ENCODE results near the gene RAB15.

RAB15 gene

DNA sequence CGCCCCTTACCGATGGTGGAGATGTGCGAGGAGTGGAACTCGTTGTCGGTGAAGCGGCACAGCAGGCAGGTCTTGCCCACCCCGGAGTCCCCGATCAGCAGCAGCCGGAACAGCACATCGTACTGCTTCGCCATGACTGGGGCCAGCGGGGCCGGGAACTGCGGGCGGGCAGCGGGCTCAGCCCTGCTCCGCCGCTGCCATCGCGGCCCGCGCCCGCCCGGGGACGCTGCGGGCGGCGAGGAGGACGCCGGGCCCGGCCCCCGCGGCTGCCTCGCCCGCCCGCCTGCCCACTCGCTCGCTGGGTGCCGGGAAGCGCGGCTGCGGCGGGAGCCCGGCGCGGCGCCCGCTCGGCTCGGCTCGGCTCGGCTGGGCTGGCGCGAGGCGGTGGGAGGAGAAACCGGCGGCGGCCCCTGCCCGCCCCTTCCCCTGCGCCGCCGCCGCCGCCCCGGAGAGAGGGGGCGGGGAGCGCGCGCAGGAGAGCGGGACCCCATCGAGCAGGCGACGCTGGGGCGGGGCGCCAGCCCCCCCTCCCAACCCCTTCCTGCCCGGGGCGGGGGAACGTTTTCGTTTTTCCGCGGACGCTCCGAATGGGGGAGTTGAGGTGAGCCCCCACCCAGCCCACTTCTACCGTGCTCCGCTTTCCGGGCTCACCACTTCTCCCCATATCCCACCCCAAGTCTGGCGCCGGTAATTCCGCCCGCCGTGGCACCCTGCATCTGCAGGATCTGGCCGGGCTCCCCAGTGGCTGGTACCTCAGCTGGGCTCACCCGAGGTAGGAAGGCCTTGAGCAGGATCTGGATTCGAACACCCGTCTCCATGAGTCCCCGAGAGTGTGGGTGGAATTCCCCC, at the start of gene RAB15:
Gene RAB15 (minus strand): TSS at position 394 of the 849 bp plus-strand sequence. CDS start 260 bp downstream, at position 134.
- DNase-seq (ENCODE audit: low read depth): no peak

DNA sequence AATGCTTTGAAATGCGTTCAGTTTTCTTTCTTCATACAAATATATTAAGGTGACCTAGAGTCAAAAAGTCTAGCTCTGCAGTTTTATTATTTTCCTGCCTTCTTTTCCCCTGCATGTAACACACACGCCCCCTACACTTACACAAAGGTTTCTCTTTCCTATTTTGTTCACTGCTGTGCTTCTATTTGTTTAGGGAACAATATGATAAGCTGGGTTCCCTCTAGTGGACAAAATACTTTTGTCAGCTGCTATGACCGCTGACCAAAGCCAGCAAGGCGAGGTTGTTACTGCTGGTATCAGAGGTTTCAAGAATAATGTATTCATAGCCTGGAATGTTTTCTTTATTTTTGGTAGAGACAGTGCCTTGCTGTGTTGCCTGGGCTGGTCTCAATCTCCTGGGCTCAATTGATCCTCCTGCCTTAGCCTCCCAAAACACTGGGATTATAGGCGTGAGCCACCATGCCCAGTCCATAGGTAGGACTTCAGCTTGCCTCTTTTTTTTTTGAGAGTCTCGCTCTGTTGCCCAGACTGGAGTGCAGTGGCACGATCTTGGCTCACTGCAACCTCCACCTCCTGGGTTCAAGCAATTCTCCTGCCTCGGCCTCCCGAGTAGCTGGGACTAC, 47.9 kb upstream of the RAB15 start:
- DNase-seq (ENCODE audit: low read depth): peak; percentile 46

DNA sequence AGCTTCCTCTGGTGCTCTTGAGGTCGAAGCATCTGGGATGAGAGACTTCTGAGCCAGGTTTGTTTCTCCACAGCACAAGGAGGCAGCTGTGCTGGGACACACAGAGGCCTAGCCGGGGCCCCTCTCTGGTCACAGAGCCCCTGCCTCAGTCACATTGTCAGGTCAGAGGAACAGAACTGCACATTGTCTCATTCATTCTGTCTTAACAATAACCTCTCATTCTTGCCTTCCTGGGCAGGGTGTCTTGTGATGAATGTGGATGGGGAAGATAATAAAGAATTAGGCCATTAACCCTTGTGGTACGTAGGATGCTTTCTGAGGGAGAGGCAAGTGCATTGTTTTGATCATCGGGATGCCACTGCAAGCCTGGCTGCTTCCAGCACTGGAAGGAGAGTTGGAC, 44.3 kb upstream of the RAB15 start:
- no peak for DNase-seq (ENCODE audit: low read depth)

- no peak for DNase-seq (ENCODE audit: low read depth)
These were observed 43.3 kb upstream of the RAB15 start for GRCh38 chr14:65015391-65015790.

DNA sequence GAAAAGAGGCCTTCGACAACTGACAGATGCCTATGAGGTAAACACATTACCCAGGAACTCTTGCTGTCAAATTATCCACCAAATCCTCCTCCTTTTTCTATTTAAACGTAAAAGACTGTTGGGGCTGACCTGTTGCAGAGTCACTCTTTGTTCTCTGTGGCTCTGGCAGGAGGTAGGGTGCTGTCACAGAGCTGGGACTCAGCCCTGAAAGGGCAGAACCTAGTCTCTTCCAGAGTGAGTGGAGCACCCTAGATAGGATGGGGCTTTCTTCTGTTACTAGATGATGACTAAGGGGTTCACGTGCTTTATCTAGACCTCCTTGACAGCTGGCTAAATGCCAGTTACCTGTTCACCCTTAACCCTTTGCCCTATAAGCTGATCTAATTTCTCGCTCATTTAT, 40.2 kb upstream of the RAB15 start:
- no peak for DNase-seq (ENCODE audit: low read depth)

GRCh38 chr14:65011538-65011937, 39.4 kb upstream of the RAB15 start:
- no peak for DNase-seq (ENCODE audit: low read depth)

GRCh38 chr14:65010211-65010931, 38.2 kb upstream of the RAB15 start:
- no peak for DNase-seq (ENCODE audit: low read depth)

DNA sequence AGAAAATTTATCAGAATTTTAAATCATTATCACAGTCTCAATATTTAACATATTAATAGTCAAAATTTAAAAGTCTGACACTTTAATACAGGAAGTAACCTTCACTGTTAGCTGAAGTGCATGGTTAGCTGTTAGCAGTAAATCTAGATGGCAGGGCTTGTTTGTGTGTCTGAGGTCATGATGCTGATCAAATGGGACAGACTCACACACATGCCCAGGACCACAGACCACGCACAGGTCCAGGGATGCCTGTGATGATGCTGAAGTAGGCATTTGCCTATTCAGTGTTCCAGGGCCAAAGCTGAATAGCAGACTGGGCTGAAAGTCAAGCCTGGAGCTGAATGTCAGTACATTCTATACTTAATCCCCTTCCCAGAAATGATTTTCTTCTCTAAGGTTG, 35.1 kb upstream of the RAB15 start:
- DNase-seq (ENCODE audit: low read depth): no peak

DNA sequence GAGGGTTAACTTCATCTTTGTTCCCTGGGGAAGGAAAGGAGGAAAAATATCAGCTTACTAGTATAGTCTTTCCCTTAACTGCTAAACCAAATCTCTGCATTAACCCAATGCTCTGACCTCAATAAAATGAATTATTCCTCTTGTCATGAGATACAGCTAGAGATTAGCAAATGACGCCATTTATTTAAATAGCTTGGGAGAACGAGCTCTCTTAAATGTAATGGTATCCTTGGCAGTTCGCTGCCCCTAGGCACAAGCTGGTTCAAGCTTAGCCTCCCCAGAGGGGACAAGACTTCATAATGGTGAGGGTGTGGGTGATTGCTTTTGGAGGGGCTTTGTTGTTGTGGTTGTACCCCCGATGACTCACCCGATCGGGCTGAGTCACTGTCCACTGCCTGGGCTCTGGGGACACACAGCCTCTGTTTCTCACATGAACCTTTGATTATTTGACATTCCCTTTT, 34.2 kb upstream of the RAB15 start:
- no peak for DNase-seq (ENCODE audit: low read depth)

- DNase-seq (ENCODE audit: low read depth): no peak
These were observed 31.3 kb upstream of the RAB15 start for GRCh38 chr14:65003394-65003793.

GRCh38 chr14:65002586-65003210, 30.6 kb upstream of the RAB15 start:
- DNase-seq (ENCODE audit: low read depth): peak; percentile 48

- no peak for DNase-seq (ENCODE audit: low read depth)
These were observed 29.6 kb upstream of the RAB15 start for GRCh38 chr14:65001723-65002122.

DNA sequence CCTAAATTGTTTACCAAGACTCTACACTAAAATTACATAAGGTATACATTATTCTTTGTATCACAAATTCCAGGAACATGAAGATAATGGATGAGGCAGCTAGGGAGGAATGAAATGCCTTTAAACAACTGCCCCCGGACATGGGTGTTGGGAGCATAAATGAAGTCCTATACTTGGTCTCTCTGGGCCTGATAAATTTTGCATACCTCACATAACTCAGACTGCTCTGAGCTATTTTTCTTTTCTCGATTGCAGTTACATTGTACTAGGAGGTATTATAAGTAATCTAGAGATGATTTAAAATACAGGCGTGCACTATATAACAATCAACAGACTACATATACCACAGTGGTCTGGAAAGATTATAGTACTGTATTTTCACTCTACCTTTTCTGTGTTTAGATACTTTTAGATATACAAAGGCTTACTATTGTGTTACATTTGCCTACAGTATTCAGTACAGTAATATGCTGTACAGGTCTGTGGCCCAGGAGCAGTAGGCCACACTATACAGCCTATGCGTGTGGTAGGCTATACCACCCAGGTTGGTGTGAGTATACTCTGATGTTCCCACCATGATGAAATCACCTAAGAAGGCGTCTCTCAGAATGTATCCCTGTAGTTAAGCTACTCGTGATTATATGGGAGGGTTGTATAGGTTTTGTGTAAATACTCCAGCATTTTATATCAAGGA, 28.9 kb upstream of the RAB15 start:
- DNase-seq (ENCODE audit: low read depth): no peak

- no peak for DNase-seq (ENCODE audit: low read depth)
These were observed 26.4 kb upstream of the RAB15 start for GRCh38 chr14:64998455-64998931.

DNA sequence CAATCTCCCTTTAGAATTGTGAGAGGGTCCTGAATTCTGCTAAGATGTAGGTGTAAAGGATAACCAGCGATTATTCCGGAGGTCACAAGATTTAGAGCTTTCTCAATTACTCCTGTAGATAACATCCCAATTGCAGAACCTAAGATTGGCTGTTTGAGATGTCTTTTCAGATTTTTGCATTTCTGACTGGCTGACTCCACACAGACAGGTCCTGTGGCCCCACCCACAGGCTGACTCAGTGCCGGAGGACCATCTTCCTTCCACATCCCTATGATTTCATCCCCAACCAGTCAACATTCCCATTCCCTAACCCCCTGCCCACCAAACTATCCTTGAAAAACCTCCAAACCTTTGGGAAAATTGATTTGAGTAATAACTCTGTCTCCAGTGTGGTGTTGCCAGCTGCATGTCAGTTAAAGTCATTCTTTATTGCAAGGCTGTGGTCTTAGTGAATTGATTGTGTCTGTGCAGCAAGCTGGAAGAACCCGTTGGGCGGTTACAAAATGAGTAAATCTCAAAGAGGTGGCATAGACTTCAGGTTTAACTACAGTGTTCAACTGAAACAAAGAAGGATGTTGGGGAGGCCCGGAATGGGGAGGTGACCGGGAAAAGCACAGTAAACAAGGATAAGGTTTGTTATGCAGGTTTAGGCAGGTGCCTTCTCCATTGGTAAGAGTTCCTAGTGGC, 25.1 kb upstream of the RAB15 start:
- DNase-seq (ENCODE audit: low read depth): no peak

GRCh38 chr14:64995291-64995690, 23.2 kb upstream of the RAB15 start:
- DNase-seq (ENCODE audit: low read depth): no peak

GRCh38 chr14:64994540-64994939, 22.4 kb upstream of the RAB15 start:
- no peak for DNase-seq (ENCODE audit: low read depth)

- no peak for DNase-seq (ENCODE audit: low read depth)
These were observed 21.3 kb upstream of the RAB15 start for GRCh38 chr14:64993266-64993930.

DNA sequence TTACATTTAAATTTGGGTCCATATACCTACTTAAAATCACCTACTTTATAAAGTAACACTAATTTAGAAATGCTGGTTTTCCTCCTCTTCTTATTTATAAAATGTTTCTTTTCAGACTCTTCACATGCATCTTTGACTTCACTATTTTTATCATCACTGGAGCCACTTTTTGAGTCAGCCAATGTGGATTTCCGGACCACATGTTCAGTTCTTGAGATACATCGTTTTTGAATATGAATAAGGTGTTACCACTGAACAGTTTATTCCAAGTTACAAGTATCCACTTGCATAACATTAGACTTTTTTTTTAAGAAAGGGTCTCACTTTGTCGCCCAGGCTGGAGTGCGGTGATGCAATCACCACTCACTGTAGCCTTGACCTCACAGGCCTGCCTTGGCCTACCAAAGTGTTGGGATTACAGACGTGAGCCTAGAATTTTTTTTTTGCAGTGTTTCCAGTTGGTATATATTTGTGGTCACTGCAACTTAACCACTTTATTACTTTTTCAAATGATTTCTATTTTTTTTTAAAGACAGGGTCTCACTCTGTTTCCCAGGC, 20.3 kb upstream of the RAB15 start:
- no peak for DNase-seq (ENCODE audit: low read depth)

DNA sequence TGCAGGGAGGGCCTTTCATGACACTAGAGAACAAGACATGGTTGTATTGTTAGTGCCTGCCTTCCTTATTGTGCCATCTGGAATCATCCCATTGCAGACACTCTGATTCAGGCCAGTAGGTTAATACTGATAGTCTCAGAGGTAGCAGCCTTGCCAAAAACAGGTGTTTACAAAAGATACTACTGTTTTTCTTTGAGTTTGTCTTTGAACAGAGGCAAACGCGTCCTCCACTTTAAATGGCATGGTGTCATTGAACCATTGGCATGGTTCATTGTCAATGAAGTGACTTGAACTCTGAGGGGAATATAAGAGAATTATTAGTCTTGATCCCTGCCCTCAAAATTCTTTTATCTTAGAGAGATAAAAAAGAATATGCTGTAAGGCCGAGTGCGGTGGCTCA, 18.8 kb upstream of the RAB15 start:
- DNase-seq (ENCODE audit: low read depth): no peak

Data from GM04504 (cell line).